Measurements from ENCODE around the gene WDR7.

Gene WDR7

DNA sequence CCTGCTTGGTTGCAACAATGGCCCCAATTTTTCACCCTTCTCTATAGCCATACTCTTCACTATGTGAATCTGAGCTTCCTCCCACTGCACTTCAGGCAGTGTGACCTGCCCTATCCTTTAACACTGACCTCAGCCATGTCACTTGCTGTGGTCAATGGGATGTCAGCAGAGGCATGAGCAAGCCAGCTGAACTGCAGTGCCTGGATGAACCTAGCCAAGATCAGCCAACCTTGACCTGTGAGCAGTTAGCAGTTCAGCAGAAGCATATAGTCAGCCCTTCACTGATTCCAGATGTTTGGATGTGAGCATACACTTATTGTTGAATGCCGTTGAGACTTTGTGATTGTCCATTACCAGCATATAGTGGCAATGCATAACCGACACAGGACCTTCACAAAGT is 432.3 kb downstream of the WDR7 start:
- H3K27ac ChIP-seq = no peak overlapping the region
- TF ChIP-seq ZFX (IDR thresholded peaks at IDR 0.05; ENCODE audit: borderline replicate concordance) = no peak
- TF ChIP-seq, protein P1, sequence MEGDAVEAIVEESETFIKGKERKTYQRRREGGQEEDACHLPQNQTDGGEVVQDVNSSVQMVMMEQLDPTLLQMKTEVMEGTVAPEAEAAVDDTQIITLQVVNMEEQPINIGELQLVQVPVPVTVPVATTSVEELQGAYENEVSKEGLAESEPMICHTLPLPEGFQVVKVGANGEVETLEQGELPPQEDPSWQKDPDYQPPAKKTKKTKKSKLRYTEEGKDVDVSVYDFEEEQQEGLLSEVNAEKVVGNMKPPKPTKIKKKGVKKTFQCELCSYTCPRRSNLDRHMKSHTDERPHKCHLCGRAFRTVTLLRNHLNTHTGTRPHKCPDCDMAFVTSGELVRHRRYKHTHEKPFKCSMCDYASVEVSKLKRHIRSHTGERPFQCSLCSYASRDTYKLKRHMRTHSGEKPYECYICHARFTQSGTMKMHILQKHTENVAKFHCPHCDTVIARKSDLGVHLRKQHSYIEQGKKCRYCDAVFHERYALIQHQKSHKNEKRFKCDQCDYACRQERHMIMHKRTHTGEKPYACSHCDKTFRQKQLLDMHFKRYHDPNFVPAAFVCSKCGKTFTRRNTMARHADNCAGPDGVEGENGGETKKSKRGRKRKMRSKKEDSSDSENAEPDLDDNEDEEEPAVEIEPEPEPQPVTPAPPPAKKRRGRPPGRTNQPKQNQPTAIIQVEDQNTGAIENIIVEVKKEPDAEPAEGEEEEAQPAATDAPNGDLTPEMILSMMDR (IDR thresholded peaks at IDR 0.05) = no peak

GRCh38 chr18:57084331-57085271 is 433.4 kb downstream of the WDR7 start:
- TF ChIP-seq, protein P1 (IDR thresholded peaks at IDR 0.05) = no peak
- TF ChIP-seq ZFX (IDR thresholded peaks at IDR 0.05; ENCODE audit: borderline replicate concordance) = no peak
- H3K27ac ChIP-seq = no peak overlapping the region

- no peak overlapping the region for H3K27ac ChIP-seq
- TF ChIP-seq, protein P1 (IDR thresholded peaks at IDR 0.05) = no peak
- no peak for TF ChIP-seq ZFX (IDR thresholded peaks at IDR 0.05; ENCODE audit: borderline replicate concordance)
Measured at GRCh38 chr18:57085371-57085770, 434.2 kb downstream of the WDR7 start.

DNA sequence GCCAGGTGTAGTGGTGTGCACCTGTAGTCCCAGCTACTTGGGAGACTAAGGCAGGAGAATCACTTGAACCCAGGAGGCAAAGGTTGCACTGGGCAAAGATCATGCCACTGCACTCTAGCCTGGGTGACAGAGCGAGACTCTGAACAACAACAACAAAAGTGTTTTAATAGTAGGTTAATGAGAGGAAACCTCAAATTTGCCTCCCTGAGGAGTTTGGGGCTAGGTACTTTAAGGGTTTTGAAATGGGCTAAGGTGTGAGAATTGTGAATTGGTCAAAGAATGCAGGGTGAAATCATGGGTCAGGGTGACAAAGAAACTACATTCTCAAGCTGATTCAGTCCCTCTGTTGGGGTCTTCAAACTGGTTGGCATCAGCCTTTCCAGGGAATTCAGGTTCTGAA is 435.0 kb downstream of the WDR7 start:
- TF ChIP-seq, protein P1 (IDR thresholded peaks at IDR 0.05) = no peak
- no peak for TF ChIP-seq ZFX (IDR thresholded peaks at IDR 0.05; ENCODE audit: borderline replicate concordance)
- no peak overlapping the region for H3K27ac ChIP-seq
